Vagina (tissue), 2 donors: ENCODE data around the gene LRRC45.

Experiments
- CTCF ChIP-seq, 3 experiments: fragments of 450-650 bp in 2 of 3; fragments of 200-600 bp in 1 of 3; sonication (generic) in 1 of 3; IDR thresholded peaks; one replicate each; pipeline ENCODE4 v1.5.1; 2017 to 2019; ENCODE audit warnings: antibody characterized with exemption in 3 of 3, mild to moderate bottlenecking in 2 of 3, moderate library complexity in 2 of 3
- POLR2A ChIP-seq, 2 donors: fragments of 450-650 bp; IDR thresholded peaks; one replicate each; pipeline ENCODE4 v1.6.1; 2017; ENCODE audit warnings: antibody characterized with exemption in 2 of 2, mild to moderate bottlenecking in 2 of 2, moderate library complexity in 2 of 2

- TF ChIP-seq CTCF (IDR thresholded peaks at IDR 0.05) (no peak), POLR2A (IDR thresholded peaks at IDR 0.05) (no peak)
These were observed 14.7 kb upstream of the LRRC45 start for GRCh38 chr17:82008258-82008940.
